HG03565 (cell line): Measurements from ENCODE around the gene CHRM5.
A peak's percentile ranks its signal among the peaks of the same experiment; 100 is the strongest.

Experiments used
- ATAC-seq: cut with Tn5 transposase; IDR thresholded peaks from one replicate; pipeline ENCODE4 v1.9.1; 2021; ENCODE audit warnings: mild to moderate bottlenecking, moderate library complexity; ENCODE audit not compliant: unreplicated experiment

CHRM5 gene, protein sequence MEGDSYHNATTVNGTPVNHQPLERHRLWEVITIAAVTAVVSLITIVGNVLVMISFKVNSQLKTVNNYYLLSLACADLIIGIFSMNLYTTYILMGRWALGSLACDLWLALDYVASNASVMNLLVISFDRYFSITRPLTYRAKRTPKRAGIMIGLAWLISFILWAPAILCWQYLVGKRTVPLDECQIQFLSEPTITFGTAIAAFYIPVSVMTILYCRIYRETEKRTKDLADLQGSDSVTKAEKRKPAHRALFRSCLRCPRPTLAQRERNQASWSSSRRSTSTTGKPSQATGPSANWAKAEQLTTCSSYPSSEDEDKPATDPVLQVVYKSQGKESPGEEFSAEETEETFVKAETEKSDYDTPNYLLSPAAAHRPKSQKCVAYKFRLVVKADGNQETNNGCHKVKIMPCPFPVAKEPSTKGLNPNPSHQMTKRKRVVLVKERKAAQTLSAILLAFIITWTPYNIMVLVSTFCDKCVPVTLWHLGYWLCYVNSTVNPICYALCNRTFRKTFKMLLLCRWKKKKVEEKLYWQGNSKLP

DNA sequence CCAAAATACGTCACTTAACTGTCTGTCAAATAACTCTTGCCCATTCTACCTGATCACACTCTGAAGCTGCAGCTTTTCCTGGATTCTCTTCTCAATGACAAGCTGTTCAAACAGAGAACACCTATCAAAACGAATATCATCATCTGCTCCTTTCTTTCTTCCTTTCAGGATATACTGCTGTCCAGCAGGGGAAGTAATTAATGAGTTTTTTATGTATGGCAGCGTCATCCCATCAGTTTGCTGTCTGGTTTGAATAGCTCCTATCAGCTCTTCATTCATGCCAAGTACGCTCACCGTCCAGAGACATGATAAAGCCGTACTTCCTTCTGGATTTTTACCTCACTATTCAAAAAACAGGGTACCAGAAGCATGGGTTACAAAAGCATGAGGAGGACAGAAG lies at the start of gene CHRM5:
CHRM5 (plus strand) TSS at position 274 of the 400 bp plus-strand sequence. CDS start 94,221 bp downstream, outside the sequence.
- no peak for ATAC-seq

DNA sequence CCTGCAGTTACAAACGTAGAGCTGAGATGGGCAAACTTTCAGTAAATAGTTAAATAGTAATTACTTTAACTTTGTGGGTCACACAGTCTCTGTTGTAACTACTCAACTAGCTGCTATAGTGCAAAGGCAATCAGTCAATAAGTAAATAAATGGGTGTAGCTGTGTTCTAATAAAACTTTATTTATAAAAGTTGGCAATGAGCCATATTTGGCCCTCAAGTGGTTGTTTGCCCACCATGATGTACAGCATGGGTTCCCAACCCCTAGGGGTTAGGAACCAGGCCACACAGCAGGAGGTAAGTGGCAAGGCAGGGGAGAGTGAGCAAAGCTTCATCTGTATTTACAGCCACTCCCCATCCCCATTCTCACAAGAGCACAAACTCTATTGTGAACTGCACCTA lies 44.9 kb upstream of the CHRM5 start:
- no peak for ATAC-seq

DNA sequence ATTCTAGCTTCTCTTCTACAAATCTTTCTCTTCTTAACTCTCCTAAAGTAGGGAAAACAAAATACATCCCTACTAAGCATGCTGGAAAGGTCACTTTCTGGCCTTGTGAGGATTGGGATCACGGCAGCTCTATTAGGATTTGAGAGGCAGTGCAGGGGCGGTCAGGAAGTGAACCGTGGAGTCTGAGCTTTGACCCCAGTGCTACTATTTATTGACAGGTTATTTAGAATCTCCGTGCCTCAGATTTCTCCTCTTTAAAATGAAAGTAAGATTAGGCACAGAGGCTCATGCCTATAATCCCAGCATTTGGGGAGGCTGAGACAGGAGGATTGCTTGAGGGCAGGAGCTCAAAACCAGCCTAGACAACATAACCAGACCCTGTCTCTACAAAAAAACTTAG lies 42.0 kb upstream of the CHRM5 start:
- ATAC-seq, result no peak

DNA sequence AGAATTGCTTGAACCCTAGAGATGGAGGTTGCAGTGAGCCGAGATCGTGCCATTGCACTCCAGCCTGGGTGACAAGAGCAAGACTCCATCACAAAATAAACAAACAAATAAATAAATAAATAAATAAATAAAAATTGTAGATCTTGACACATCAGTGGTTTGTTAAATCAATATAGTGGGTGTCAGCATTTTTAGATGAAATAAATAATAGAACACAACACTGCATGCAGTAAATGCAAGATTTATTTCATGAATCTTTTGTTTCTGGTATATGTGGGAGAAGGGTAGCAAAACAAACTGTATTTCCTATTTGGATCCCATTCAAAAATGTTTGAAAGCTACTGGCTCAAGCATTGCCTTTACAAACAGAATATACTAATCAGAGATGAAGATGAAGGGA lies 35.6 kb upstream of the CHRM5 start:
- no peak for ATAC-seq

DNA sequence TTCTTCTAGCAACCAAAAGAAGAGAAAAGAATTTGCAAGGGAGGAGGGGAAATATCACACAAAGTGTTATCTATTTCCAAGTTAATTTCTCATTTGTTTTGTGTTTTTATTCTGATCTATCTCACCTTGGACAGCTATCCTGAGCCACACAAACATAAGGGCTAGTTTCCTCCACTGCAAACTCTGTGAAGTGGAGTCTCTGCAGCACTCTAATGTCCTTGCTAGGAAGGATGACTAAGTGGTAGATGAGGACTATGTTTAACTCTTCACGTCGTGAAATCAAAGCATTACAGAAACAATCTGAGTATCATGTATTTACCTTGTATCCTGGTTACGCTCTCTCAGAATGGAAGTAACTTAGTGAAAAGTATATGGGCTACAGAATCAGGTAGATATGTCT lies 33.9 kb upstream of the CHRM5 start:
- ATAC-seq, result no peak

DNA sequence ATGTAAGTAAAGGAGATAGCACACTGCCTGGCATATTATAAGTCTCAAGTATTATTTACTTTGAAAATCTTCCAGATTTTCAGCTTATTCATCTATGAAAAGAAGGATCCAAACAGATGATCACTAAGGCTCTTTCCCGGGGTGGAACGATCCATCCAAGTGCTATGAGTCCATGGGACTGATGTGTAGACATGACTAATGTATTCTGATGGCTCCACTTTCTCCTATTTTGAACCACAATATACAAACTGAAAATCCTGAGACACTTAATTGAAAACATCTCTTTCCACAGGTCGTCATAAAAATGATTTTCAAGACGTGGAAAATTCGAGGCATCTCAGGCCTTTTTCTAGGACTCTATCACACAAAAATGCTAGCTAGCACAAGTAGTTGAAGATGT lies 33.4 kb upstream of the CHRM5 start:
- ATAC-seq, result no peak

DNA sequence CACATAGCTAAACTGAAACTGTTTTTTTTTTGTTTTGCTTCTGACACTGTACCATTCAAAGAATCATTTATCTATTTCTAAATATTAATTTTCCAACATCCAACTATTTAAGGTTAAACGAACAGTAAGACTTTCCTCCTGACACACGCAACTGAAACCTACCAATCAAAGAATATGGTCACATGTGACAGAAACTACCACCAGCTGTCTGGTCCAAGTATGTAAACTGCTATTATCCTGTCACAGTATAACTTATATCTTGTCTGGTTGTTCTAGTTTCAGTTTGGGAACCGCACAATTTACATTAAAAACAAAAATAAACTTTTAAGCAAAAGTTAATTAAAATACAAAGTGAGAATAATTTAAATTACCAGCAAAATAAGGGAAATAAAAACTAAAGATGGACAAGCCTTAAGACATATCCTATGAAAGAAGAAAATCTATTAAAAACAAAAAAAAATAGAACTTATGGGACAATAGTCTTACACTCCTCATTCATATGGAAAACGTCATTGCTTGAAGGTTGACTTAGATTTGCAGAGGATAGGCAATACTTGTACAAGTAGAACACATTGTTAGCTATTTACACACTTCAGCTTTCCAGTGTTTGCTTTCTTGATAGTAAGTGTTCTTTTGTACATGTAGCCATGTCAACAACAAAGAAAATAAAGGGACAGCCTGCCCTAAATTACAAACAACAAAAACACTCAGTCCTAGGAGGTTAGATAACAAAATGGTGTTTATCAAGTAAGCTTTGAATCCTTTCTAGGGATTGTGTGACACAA lies 26.8 kb upstream of the CHRM5 start:
- peak; percentile 61 for ATAC-seq

DNA sequence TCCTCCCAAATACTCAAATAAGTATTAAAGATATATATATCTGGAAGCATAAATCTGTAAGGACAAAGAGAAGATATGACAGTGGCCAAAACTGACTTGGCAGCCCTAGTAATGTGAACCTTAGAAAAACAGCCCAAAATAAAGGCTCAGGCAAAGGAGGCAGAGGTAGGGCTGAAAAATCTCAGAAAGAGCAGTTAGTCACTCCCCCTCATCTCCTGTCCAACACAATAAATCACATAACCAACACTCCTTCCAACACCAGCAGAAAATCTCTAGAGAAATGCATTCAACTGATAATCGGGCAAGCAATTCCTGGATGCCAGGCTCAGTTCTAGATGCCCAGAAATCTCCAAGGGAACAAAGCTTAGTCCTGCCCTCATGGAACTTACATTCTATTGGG lies 22.1 kb upstream of the CHRM5 start:
- no peak for ATAC-seq

DNA sequence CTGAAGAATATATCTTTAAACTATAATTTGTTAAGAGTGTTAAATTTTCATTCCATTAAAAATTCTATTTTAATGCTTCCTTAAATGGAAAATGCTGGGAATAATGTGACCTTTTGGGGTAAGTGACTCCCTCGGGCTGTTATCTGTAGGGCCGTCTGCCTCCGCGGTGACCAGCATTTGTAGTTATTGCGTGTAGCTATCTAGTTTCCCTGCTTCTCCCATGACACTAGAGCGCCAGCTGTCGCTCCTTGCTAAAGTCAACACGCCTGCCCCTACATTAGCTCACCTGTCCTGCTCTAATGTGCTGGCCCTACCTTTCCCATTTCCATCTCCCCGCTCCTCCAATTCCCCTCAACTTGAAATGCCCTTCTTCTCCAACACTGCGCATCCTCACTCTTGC lies 12.4 kb upstream of the CHRM5 start:
- no peak for ATAC-seq

DNA sequence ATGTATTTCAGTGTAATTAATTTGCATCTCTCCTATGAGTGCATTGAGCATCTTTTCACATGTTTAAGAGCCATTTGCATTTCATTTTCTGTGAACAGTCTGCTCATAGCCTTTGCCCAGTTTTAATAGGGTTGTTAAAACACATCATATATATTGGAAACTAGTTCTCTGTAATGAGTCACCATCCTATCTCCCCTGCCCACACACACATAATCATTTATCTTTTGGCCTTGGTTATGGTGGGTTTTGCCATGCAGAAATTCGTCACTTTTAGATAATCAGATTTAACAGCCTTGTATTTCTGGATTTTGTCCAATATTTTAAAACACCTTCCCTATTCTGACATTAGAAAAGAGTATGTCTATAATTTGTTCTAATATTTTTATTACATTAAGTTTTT lies 11.9 kb upstream of the CHRM5 start:
- ATAC-seq, result no peak

DNA sequence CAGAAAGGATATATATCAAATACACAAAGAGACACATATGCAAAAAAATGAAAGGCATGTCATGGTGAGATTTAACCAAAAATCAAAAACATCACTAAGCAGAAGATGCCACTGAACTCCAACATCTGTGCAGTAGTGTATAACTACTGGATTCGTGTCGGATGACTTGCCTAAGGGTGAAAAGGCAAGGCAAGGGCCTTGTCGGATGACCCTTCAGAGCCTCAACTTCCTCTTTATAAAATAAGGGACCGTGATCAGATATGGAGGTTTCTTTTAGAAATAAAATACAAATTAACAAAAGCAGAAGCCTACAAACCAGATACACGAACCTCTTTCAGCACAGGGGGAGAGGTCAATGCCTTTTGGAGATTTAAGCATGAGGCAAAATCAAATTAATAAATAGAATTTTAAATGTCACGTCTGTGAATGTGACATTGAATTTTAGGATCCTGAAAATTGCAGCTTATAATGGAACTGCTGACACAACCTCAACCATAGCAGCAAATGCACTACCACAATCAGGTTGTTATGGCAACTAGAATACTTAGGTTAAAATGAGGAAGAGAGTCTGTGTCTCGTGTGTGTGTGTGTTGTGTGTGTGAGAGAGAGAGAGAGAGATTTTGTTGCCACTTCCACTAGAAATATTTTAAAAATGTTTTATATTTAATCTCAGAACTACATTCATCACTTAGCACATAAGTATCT lies 8.3 kb upstream of the CHRM5 start:
- no peak for ATAC-seq

DNA sequence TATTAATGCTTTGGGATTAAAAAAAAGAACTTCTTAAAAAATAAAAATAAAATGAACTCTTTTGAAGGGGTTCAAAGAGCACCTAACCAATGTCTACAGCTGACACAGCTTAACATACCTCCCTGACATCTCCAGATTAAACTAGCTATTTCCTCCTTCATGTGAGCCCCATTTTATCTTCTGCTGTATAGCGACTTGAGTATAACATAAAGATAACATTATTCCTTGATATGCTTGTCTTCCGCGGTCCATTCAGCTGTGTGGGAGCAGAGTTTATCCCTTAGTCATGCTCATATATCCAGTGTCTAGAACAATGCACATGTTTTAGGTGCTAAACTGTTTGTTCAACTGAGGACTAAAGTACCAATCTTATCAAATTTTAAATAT lies 7.8 kb upstream of the CHRM5 start:
- no peak for ATAC-seq

DNA sequence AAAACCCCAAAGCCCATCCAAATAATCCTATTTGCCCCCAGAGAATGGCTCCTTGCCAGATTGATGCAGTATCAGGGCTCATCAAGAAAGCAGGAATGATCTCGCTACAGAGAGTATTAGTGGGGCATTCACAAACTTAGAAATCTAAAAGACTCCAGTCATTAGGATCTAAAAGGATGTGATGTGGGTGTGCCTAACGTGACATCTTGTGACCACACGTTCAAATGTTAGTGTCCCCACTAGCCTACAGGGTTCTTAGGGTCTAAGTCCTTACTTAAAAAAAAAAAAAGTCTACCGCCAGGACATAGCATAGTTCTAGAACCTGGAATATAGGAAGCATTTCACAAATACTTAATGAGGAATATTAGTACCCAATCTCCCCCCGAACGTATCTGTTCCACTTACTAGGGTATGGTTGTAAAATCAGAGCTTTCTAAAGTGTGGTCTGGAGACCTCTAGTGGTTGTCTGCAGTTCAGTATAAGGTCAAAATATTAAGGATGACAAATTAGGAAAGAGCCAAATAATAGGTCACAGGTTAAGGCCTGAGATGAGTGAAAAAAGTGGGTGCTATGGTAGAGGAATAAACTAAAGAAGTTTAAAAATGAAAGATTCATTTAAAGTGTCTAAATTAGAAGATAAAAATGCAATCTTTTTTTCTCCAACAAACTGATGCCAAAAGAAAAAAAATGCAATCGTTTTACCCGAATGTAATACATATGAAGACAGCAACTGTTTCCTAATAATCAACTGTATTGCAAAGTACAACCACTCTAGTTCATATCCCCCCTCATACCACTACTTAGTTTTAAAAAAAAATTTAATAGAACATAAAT lies 4.2 kb upstream of the CHRM5 start:
- ATAC-seq, result peak; percentile 54

DNA sequence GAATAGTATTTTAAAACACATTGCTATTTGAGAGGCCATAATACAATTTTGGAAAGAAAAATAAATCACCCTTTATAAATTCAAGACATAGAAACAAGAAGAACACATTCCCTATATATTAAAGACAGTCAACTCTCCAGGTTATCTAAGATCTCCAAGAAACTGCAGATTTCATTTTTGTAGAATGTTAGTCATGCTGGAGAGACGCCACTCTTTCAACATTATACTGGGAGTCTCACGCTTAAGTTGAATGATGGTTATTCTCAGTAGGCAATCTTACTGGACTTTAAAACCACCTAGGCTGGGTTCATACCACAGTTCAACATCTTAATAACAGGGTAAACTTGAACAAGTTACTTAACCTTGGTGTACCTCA lies 3.6 kb upstream of the CHRM5 start:
- no peak for ATAC-seq

DNA sequence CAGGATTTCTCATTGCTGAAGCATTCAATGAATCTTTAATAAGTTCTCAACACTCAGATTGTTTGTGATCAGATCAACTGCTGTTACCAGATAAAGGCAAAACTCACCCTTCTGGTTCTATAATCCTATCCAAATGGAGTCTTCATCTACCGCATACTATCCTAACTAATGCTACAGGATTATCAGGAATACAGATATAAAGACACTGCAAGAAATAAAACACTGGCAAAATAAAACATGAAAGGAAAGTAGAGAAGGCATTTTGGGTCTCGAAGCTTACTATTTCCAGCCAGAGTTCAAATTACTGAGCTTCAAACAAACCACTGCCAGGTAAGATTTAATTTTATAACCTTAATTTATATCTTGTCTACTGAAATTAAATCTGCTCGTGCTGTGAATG lies 524 bp downstream of the CHRM5 start:
- ATAC-seq, result no peak

DNA sequence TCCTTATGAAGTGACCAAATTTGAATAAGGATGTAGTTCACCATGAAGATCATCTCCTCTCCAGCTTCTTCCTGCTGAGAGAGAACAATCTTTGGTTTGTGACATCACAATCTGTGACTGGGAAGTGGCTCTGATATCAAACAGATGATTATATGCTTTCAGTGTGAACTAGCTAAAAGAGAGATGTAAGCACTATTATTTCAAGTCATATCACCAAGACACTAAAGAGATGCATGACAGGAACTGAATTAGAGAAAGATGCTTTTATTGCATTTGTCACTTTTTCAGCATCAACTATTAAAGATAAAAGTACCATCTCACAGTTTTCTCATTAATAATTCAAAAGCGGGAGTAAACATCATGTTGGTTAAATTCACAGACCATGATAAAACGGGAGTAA lies 3.5 kb downstream of the CHRM5 start:
- ATAC-seq, result no peak

DNA sequence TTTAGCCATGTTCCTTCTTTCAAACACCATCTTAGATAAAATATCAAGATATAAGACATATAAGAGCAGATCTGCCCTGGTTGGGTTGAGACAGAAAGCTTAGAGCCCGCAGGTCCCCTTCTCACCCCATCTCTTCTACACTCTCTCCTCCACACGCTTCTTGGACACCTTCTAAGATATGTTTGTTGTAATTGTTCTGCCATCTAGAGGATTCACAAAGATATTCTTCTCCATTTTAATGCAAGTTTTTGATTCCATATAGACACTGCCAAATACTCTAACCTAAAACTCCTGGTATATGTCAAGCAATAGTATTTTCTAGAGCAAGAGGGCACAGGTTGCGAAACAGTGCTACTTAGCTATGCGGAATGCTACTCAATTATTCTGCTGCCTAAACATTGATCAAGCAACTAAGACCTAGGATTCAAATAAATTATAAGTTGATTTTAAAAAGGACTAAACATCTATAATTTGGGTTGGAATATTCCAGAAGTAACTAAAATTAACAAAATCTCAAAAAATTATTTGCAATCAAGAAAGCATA lies 6.8 kb downstream of the CHRM5 start:
- ATAC-seq, result no peak

DNA sequence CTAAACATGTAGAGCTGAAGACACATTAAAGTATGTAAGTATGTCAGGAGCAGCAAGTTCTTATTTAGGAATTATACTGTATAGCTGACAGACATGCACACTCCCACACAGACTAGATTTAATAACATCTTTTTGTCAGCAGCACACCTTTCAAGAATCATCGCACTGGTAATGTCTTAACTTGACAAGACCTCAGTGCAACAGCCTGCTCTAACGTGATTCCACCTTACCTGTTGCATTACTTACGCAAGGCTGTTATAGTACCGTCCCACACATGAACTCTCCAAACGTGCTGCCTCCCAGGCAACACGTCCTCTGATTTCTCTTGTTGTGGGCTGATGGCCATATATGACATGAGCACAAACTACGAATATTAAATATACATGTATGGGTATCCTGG lies 11.9 kb downstream of the CHRM5 start:
- no peak for ATAC-seq

DNA sequence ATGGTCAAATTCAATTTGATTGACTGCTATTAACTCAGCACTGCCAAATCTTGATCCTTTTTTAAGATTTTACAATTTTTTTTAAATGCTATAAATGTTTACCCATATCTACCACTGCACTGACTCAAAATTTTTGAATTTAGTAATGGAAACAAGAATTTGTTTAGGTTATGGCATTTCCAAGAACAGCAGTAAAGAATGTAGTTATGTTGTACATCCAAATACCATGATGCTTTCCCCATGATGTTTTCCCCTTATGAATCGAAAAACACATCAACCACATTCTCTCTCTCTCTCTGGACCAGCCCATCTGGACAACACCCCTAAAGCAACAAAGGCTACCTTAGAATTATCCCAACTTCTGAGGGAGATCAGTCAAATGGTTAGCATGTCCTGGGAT lies 14.2 kb downstream of the CHRM5 start:
- ATAC-seq, result no peak

DNA sequence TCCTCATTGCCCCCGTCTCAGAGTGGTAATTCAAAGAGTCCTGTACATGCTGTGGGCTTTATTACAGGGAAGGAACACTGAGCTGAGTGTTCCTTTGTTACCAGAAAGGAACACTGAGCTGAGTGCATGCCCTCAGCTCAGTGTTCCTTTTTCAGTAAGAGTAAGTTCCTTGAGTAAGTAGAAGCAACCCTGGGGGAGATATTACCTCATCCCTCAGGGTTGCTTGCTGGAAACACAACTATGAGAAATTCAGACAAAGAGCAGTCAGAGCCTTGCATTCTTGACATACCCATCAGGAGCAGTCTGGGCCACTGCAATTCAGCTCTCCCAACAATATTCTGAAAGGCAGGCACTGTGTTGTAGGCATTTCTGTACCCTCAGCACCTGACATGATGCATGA lies 17.0 kb downstream of the CHRM5 start:
- ATAC-seq, result no peak
